Suppressor macrophage treated with lipopolysaccharide for 1 hour (primary cell): Measurements from ENCODE around the gene PTPN14.
"Not testable (repeated sequence)": the region's sequence is repeated elsewhere in the genome, so short reads cannot be mapped to it uniquely, and the experiment has no call there.

Source experiments
- DNase-seq, 3 donors: peaks; one replicate each; pipeline ENCODE4 v3.0.0-alpha.2; 2020 to 2022

PTPN14 gene

DNA sequence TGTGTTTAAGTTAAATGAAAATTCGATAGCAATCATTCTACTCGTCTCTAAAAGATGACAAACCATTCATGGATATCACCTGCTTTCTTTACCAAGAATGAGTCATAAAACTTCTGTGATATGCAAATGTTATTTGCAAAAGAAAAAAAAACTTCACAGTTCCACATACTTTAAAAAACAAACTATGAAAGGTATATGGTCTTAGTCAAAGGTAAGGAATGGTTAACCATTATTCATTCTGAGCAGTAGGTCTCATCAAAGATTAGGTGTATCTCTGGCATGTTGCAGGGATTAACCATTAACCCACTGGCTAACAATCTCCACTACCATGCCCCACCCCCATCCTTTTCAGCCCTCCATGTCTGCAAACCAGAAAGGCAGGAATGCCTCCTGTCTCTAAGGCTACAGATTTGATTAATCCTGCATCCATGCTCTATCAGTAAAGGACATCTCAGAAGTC, 44.4 kb downstream of the PTPN14 start:
- DNase-seq: no peak

DNA sequence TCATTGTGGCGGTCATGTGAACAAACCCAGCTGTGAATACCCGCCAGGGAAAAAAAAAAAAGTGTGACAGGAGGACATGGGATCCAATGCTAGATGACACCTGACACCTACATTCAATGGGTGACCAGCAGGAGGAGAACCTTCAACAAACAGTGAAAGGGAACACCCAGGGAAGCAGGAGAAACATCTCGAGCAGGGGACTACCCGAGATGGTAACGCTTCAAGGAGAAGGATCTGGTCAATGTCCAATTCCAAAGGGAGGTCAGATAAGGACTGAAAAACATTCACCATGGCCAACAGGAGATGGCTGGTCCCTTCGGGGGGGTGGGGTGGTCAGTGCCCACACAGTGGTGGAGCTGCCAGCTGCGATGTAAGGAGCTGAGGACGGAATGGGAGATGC, 46.3 kb downstream of the PTPN14 start:
- no peak for DNase-seq

DNA sequence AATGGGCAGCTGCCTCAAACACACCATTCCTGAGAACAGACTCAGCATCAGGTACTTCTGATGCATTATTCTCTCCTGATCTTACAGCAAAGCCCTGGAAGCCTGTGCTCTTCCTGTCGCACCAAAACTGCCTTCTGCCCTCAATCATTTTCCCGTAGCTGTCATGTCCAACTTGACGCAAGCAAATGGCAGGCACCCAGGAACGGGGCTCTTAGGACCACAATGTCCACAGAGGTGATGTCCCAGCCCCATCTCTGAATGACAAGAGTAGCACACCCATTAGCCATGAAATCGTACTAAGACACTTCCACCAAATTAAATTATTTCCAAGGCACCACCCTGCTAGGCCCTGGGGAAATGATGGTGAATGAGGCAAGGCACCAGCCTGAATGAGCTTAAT, 47.1 kb downstream of the PTPN14 start:
- DNase-seq: no peak

DNA sequence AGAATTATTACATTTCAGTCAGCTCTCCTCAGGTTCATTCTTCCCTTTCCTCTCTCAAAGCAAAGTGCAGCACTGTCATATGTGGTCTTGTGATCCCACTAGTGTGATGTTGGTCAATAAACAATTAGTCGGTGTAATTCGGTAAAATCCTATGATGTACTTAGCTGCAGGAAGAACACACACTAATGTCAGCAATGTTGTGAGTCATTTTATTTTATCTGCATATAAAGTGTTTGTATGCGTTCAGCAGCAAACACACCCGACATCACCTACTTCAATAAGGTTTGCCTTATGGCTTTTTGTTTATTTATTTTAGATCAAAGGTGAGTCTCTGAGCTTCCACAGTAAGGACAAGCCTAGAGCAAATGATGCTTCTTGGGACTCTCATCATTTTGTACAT, 47.8 kb downstream of the PTPN14 start:
- DNase-seq: no peak

DNA sequence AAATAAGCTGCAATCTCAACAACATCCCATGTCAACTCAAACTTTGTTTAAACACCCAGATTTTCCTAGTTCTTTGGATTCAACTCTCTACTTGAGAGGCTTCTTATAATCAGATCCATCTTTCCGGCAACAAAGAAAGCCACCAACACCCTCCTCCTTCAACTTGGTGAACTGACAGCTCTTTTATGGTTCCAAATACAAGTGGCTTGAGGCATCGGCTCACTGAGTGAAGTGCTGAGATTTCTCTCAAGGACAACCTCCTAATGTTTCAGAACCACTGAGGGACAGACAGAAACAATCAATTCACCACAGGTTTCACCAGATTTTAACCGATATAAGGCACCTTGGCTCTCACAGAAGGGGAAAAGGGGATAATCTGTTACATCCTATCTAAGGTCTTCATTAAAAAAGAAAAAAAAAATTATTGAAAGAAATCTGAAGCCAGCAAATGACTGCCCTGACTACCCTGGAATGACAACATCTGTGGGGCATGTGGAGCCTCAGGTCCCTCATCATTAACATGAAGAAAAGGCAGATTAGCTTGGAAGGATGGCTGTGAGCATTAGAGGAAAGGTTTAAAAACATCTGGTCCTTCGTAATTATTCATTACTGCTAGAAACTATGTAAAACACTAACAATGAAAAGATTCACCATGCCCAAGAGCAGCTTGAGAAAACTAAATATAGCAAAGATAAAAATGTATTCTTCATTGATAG, 50.9 kb downstream of the PTPN14 start:
- DNase-seq: no peak

DNA sequence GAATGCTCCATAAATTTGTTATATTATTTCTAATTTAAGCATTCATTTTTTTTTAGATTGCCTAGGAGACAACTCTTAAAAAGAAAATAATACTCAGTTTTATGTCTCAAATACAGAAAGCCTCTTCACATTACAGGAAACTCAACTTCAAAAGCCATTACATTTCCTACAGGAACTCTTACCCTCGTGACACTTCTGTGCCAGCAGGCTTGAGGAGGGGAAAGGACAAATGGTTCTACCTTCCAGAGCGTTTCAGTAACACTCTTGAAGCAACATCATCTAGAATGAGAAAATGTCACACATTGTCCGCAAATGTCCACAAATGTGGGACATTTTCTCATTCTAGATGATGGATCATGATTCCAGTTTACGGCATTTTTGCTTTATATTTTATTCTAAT, 51.7 kb downstream of the PTPN14 start:
- no peak for DNase-seq

DNA sequence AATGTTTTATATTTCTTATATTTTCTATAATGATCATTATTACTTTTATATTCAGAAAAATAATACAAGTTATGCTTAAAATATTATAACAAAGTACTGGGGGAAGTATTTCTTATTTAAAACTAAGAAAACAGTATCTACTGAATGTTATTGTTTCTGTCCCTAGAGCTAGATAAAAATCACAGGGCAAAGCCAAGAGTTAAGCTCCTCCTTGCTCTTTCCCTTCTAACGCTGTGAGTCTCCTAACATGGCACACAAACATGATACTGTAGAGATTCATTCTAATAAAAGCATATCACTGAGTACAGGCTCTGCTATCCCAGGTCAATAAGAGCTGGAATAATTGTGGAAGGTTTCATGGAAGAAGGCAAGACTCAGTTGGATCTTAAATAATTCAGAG, 53.4 kb downstream of the PTPN14 start:
- no peak for DNase-seq

DNA sequence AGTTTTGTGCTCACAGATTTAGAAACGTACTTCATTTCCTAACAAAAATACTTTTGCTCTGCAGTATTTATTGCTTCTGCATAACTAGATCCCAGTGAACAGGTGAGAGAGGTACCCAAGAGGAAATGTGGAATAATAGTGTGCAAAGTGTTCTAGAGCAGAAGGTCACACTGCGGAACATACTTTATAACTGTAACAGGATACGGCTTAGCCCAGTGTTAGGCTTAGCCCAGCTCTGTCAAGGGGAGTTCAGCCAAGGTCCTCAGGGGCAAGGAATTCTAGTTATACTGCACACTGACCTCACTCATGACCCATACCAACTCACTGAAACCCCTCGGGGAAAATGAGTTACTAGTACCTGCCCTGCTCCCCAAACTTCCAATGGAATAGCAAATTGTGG, 55.3 kb downstream of the PTPN14 start:
- DNase-seq: no peak

DNA sequence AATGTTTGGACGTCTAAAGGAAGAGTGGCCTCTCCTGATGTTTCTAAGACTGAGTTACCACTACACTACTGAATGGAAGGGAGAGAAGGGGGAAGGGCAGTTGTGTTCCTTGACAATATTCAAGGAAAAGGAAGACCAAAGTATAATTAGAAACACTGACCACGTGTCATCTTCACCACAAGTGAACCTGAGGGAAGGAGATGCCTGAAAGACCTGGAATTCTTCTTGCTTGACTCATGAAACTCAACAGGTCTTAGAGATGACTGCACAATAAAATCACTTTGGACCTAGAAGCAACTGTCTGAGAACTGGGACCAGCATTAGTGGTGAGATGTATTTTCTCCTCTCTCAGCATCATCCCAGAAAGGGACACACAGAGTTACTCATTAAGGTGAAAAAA, 56.7 kb downstream of the PTPN14 start:
- DNase-seq: no peak

DNA sequence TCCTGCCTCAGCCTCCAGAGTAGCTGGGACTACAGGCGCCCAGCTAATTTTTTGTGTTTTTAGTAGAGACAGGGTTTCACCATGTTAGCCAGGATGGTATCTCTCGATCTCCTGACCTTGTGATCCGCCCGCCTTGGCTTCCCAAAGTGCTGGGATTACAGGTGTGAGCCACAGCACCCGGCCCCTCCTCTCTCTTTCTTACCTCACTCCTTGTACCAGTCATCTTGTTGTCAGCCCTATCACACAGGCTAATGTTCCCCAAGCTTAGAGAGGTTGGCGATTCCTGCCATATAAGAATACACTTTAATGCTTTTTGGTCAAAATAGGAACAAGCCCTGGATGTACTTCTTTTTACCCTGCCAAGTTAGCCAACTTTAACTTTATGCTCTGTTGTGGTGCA, 57.2 kb downstream of the PTPN14 start:
- DNase-seq: not testable (repeated sequence)

DNA sequence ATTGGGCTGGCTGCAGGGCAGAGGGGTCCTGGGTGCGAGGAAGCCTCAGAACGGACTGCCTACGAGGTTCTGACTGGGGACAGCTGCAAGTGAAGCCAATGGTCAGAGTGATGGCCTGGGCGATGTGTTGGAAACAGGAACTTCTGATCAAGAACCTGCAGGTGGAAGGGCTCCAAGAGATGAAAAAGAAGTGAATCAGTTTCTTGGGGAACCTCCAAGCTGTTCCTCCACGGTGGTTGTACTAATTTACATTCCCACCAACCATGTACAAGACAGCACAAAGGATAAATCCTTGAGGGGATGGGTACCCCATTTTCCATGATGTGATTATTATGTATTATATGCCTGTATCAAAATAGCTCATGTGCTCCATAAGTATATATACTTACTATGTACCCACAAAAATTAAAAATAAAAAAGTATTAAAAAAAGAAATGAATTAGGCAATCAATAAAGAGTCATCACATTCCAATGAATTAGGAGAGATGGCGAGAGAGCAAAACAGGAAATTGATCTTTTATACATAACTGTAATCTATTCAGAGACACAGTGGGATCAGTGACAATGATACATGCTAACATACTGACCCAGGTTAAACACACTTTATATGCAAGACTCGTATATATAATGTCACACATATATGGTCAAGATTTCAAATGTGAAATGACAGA, 58.1 kb downstream of the PTPN14 start:
- no peak for DNase-seq

DNA sequence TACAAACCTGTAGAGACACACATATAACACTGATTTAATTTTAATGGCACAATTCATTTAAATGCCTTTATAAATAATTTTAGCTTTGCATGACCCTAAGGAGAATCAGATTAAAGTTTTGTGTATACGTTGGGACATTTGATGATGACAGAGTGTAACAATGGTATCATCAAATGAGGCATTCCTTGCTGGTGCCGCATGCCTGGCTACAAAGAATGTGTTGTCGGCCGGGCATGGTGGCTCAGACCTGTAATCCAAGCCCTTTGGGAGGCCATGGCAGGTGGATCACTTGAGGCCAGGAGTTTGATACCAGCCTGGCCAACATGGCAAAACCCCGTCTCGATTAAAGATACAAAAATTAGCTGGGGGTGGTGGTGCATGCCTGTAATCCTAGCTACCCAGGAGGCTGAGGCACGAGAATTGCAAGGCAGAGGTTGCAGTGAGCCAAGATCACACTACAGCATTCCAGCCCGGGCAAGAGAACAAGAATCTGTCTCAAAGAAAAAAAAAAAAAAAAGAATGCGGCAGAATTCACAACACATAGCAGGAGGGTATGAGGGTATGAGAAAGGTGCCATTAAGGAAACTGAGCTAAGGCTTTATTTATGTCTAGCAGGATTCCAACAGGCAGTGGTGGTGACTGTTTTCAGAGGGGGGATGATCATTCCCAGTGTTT, 58.9 kb downstream of the PTPN14 start:
- no peak for DNase-seq

DNA sequence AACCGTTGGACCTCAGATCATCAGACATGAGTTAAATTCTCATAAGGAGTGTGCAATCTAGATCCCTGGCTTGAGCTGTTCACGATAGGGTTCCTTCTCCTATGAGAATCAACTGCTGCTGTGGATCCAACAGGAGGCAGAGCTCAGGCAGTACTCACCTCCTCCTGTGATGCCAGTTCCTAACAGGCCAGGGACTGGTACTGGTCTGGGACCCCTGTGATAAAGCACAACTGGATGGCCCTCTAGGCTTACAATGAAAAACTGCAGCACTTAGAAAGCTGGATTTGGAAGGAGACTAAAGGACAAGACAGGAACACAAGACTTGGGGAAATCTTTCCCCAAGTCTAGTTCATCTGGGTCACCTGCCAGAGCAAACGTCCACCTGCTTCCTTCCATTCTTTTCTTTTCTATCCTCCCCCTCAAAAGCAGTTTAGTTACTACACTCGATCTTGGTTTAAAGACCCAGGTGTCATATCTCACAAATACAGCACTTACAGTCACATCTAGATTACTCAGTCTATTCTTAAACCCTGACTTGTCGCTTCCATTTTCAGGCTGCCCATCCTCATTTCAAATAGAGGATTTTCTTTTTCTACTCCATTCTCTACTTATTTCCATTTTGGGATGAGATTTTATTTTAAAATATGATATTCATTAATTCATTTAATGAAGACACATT, 59.8 kb downstream of the PTPN14 start:
- no peak for DNase-seq

DNA sequence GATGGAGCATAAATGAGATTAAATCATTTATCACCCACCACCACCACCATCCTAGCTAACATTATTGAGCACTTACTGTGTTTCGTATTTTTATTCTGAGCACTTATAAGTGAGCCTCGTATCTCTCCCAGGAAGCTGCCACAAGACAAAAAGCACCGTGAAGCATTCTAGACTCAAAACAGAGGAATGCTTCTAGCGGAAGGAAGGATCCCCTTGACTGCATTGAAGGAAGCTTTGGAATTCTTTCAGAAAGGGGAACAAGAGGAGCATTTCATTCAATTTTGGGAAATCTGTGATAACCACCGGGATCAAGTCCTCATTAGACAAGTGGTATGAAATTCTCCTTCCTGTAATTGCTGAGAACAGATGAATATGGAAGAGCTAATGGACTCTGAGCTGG, 66.3 kb downstream of the PTPN14 start:
- no peak for DNase-seq

DNA sequence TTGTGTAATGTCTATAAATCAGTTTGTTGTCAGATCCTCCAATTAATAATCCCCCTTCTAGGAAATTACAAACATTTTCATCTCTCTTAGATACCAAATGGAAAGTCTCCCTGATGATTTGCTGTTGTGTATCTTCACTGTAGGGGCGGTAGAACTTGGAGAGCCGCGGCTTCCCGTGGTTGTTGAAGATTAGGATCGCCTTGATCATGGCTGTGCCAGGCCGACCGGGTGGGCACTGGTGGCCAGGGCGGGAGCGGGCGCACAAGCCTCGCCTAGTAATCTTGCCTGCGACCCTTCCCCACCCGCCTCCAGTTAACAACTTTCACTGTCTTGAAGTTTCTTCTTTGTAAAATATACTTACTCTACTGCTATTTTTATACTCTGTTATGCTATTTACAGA, 68.2 kb downstream of the PTPN14 start:
- not testable (repeated sequence) for DNase-seq

DNA sequence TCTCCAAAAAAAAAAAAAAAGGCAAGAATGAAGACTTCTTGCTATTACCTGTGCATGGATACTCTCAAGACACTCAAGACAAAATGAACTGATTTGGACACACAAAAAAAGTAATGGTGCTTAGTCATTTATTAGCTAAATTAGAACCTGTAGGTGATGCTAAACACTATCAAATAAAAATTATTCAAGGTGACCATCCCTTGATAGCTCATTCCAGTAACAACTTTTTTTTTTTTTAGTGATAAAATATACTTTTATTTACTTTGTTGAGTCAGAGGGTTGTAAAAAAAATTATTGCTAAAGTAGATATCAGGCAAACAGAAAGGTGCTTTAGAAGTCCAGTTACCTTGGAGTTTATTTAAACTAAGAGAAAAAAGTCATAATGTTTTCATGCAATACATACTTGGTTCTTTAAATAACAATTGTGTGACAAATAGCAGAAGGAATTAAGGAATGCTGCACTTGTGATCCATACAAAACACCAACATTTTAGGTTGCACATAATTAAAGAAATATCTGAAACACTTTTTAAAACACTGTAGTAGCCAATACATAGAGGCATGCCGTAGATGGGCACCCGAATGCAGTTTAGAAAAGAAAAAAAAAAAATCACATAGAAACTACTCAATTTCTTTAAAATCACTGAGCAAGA, 69.3 kb downstream of the PTPN14 start:
- DNase-seq: not testable (repeated sequence)

DNA sequence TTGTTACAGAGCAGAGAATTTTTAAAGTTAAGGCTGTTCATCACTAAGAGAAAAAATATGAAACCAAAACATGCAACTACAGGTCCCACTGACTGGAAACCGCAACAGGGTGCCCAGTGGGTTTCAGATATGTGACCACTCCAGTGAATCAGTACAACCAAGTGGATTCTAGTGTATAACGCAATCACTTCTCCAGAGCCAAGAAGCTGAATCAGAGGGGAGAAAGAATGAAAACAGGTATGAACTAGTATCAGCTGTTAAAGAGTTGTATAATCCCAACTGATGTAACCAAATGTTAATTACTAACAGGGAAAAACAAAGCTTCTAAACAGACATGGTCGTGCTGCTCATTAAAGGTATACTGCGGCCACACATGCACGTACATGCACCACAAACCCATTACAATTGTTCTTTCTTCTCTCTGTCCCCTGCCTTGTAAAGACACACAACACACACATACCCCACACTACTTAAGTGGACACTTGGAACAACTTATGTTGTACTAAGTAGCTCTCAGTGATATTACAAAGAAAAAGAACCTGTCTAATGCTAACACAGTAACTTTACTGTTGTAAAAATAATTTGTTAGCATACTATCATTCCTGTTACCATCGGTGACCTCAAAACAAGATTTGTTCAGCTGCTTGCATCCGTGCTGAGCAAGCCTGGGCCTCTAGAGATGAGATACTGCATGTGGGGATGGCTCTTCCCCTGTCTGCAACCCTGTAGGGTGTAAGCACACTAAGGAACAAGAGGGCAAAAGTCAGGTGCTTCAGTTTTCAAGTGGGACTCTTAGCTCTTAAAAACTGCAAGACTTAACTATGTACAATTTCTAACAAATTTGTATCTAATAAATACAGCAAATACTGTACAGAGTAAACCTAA, 74.2 kb downstream of the PTPN14 start:
- DNase-seq: no peak

DNA sequence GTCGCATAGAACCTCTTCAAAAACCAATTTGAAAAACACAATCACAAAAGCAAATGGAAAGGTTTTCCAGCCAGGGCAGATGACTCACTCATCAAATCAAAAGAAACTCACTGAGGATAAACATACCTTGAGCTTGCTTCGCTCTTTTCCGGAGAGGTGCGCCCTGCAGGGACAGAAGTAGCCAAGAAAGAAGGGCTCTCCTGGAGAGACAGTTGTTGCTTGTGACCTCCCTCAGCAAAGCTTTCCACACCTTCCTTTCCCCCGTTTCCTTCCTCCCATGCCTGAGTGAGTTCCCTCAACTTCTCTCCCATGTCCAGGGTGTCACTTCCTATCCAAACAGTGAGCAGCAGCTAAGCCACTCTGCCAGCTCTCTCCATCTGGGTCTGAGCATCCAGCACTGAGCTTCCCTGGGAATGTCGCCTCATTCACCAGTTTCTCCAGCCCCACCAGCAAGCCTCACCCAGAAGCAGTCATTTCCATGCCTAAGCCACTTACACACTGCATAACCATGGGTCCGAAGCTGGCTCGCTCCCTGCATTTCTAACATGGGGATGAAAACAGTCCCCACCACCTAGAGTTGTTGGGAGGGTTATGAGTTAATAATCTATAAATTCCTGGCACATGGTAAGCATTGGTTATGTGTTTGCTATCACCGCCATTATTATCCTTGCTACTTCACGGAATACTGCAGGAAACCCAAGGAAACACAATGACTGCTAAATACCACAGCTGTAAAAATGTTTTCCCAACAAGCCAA, 75.0 kb downstream of the PTPN14 start:
- no peak for DNase-seq

DNA sequence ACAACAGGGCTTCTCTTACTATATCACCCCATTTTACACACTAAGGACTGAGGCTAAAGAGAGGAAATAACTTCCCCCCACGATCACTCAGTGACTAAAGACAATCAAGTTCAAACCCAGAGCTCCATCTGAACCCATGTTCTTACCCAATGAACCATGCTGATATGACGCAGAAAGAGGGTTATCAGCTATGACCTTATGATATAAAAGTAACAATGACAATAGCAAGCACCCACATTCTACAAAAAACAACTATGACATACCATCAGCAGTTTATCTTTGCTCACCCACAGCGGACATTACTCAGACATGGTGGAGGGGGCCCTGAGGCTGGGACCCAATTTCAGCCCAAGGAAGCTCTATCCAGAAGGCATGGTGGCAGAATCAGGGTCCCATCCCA, 75.7 kb downstream of the PTPN14 start:
- DNase-seq: no peak

DNA sequence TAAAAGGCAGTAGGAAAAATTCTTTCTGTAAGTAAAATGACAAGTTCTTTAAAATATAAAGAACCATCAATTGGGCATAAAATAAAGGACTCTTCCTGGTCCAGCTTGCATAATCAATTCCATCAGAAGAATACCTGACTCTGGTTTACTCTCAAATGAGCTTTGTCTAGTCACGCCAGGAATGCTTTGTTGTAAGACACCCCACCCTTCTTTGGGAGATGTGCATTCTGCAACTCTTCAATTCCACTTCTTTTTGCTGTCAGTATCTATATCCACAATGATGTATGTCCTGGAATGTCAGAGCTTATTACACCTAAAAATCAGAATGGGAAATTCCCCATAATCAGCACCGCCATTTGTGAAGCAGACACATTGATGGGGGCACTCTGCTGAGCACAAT, 76.1 kb downstream of the PTPN14 start:
- no peak for DNase-seq

DNA sequence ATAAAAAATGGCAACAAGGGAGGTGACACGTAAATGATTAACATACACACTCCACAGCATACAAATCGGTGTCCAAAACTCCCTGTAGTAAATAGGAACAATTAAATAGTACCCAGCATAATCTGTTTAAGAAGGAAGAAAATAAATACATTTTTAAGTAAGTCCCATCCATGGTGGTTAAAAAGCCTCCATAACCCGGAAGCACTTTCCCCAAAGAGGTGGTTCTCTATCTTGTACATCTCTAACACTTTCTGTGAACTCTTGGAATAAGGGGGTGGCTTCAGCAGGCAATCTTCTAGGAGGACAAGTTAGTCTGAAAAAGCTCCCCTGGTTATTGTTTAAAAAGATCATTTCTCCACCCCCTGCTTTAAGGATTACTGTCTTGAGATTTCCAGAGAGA, 76.9 kb downstream of the PTPN14 start:
- no peak for DNase-seq
